COLO668 (cell line): ENCODE data around the gene HHIP.
"Not testable (repeated sequence)": the region's sequence is repeated elsewhere in the genome, so short reads cannot be mapped to it uniquely, and the experiment has no call there.

Experiments
- DNase-seq: peaks from one replicate; lab custom pipeline; 2025; ENCODE audit not compliant: unreplicated experiment; lab: John Stamatoyannopoulos, UW

The HHIP gene

DNA sequence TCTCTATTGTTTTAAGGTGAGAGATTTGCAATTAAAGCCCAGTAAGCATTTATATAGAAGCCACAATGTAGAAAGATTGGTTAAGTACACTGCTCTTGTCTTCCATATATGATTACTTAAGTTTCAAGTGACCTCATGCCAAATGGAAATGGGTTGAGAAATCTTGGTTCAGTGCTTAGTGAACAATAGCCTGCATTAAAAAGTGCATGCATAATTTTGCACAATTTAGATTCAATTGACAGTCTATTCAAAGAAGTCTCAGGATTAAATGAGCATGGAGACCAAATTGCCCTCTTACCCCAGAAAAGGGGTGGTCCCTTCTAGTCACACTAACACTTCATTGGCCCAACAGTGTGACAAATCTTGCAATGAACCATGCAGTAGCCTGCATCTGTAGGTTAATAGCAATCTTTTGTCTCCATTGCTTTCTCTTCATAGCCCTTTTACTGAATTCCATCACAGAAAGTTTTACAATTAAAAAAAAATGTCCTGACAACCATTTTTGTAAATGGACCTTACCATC, 93.6 kb downstream of the HHIP start:
- no peak for DNase-seq

DNA sequence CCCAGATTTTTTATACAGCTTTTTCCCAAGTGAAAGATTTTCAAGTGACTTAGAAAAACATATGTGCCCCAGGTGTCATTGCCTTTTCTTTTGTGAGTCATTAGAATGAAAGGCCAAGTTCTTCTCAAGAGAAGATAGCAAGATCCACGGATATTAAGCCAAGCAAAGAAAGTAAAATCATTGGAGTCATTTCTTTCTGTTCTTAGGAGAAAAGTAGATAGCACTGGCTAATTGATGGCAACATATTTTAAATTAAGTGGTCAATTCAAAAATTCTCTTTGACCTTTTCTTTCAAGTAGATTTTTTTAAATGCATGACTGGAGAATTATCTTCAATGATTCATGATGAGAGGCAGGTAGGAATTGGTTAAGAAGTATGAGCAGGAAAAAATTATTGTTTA, 94.4 kb downstream of the HHIP start:
- DNase-seq: no peak

DNA sequence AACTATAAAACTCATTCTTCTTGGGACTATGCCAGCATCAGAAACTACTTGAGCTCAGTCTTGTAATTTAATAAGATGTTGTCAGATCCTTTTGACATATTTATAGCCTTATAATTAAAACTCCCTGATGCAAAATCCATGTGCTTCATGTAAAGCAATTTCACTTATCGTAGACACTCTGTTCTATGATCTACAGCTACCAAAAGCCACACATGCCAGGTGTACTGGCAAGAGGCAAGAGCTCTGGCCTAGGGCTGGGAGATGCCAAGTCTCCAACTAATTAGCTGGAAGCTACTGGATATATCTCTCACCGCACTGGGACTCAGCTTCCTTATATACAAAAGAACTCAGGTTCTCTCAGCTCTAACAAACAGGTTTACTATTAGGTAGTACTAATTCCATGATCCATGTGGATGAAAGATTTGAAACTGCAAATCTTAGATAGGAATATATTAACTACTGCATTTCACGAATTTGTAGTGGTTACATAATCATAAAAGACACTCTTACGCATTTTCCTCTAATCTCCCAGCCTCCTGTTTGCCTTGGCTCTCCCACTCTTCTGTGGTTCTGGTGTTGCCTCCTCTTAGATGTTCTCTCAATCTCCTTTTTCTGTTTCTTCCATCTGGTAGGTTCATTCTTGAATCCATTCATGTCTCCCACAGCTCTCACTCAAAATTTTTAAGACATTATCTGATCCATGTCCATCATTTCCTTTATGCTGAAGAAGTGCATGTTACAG, 103.0 kb downstream of the HHIP start:
- no peak for DNase-seq

DNA sequence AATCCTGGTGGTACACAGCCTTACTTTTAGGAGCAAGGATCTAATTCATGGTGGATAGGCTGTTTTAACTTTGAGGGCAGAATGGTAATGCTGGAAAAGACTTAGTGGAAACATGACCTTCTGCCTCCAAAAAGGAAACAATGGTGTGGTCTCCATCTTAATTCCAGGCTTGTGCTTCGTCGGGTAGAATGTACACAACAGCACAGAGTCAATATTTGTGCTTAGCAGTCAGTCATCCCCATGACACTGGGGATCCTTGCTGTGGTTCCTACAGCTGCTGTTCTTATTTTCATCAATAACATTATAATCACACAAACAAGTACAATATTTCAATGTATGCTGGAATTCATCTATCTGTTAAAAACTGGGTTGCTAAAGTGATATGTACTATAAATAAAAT, 104.4 kb downstream of the HHIP start:
- peak; percentile 43 for DNase-seq

DNA sequence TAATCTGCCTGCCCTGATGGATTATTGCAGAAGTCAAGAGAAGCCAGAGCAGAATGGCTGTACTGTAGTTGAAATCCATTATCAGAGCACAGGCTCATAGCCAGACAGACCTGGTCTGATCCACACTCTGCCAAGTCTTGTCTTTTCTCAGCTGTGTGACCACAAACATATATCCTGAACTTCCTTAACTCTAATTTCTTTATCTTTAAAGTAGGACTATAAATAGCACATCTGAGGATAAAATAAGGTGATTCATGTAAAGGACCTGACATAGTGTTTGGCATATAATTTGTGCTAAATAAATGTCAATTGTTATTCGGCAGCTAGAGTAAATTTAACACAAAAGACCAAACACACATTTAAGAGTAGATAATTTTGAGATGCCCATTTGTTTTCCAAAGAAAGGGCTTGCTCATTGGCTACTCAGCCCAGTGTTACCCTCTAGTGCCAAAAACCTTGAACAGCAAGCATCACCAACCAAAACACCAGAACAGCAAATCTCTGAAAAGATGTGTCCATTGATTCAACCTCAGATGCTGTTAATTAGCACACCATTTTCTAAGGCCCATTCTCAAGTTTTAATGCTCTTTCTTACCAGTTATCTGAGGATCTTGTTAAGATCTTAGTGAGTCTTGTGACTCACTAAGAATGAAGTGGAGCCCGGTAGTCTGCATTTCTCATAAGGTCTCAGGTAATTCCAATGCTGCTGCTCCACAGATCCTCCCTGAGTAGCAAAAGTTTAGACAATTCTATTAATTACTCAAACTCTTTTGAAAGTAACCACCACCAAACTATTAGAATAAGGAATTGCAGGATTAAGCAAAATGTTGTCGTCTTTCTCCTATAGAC, 108.8 kb downstream of the HHIP start:
- DNase-seq: no peak

DNA sequence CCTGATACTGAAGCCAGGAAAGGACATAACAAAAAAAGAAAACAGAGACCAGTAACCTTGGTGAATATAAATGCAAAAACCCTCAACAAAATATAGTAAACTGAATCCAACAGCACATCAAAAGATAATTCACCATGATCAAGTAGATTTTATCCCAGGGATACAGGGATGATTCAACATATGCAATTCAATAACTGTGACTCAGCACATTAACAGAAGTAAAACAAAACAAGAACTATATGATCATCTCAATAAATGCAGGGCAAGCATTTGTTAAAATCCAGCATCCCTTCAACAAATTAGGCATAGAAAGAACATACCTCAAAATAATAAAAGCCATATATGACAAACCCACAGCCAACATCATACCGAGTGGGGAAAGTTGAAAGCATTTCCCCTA, 112.0 kb downstream of the HHIP start:
- no peak for DNase-seq

DNA sequence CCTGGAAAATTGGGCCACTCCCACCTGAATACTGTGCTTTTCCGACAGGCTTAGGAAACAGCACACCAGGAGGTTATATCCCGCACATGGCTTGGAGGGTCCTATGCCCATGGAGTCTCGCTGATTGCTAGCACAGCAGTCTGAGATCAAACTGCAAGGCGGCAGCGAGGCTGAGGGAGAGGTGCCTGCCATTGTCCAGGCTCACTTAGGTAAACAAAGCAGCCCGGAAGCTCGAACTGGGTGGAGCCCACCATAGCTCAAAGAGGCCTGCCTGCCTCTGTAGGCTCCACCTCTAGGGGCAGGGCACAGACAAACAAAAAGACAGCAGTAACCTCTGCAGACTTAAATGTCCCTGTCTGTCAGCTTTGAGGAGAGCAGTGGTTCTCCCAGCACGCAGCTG, 122.9 kb downstream of the HHIP start:
- DNase-seq: not testable (repeated sequence)

DNA sequence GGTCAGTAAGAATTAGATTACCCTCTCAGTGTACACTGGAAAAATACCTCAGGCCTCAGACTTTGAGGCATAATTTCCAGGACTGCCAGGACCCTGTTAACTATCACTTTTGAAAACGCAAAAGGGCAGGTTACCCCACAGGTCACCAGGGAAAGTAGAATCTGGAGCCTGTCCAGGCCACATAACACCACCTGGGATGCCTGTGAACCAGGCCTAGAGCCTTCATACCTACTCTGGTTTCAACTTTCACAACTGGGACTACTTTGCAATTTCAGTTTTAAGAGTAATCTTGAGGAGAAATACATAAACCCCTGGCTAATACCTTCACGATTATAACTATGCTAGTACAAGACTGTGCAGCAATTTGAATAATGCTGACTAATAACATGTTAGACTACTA, 132.4 kb downstream of the HHIP start:
- DNase-seq: no peak

DNA sequence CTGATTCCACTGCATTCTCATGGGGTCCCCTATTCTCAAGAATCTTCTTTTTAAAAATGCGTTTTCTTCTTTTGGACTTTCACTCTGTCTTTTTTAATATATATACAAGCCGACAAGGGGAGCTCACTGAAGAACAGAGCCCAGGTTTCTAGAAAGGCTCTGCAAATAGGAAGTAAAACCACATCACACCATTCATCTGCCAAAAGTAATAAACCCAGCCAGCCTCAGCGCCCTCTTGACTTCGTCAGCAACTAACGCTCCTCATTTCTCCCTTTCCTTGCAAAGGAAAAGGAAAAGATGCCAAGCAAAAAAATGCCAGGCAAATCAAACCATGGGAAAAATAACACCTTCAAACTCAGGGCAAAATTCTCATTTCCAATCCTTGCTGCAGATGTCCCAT, 136.4 kb downstream of the HHIP start:
- DNase-seq: no peak

DNA sequence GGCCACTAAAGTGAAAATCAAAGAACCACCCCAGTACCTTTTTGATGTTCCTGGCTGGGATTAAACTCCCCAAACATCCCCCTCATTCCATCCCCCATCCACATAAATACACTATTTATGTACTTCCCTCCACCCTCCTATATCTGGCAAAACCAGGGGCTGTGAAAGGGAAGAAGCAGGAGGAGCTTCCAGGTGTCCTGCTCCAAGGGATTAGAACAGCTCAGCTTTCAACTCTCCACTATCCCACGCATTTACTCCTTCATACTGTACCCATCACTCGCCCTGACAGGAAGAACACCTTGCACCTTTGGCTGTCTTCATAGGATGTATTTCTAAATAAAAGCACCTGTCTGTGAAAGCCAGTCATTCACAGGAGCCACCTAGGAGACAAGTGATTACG, 140.0 kb downstream of the HHIP start:
- no peak for DNase-seq

DNA sequence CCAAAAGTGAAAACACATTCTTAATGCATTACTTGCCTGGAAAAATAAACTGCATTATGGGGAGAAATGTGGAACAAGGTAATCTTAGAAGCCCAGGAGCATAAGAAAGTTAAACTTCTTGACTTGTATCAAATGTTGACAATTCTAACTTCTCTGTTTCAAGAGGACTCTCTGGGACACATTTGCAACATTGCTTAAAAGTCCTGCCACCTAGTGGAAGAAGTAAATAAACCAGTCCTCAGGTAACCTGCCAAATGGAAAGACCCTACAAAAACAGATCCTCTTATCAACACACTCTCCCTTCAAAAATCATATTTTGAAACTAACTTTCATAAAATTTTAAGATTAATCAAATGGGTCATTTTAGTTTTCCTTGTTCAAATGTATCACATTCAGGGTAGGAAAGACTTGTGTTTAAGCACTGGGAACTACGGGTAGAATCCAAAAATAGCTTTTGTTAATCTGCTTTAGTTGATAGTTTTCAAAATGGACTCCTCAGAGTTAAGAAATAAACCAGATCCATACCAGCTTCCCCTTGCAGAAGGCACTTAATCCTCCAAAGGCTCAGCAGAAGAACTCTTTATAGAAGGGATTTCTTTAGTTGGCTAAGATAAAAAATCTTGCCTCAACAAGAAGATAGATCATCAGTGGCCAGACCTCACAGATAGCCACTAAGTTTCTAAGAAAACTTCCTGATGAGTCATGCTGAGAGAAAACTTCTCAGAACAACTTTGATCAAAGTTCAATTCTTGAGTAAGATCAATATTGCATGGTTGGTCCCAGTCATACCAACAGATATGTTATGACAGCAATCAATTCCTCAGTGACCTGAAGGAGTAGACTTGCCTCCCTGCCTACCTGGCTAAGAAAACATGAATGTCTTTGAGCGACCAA, 141.7 kb downstream of the HHIP start:
- no peak for DNase-seq

DNA sequence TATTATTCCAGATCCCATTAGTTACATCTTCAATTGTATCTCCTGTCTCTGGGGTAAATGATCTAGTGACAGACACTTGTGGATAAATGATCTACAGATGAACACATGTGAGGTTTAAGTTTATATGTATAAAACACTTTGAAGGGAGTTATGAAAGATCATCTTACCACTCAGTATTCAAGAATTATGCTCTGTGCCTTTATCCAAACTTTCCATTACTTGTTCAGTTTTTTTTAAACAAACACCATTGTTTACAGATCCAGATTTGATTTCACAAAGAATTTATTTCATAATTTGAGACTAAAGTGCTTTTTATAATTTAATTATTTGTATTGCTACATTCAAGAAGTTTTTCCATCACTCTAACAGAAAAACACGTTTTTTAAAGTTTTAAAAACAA, 142.5 kb downstream of the HHIP start:
- DNase-seq: no peak

DNA sequence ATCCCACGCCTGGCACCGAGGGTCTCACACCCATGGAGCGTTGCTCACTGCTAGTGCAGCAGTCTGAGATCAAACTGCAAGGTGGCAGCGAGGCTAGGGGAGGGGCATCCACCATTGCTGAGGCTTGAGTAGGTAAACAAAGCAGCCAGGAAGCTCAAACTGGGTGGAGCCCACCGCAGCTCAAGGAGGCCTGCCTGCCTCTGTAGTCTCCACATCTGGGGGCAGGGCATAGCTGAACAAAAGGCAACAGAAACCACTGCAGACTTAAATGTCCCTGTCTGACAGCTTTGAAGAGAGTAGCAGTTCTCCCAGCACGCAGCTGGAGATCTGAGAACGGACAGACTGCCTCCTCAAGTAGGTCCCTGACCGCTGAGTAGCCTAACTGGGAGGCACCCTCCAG, 146.0 kb downstream of the HHIP start:
- DNase-seq: not testable (repeated sequence)
